Fibroblast of lung (primary cell): ENCODE results near the gene CTSD. TPM values are rescaled to one million over a fixed set of nuclear protein-coding genes. Genes with fewer than 3 reads are reported as not detected.

Experiments used
- DNase-seq, 2 donors: peaks; one replicate each; pipeline versions ENCODE4 v3.0.0 to v3.0.0-alpha.2; 2010; ENCODE audit warnings: low read depth in 2 of 2
- H2AFZ ChIP-seq: 2 replicates; pipeline ENCODE4 v1.5.1; 2012; ENCODE audit warnings: low read length, control low read depth, inconsistent platforms
- H3K27ac ChIP-seq: 2 replicates; pipeline ENCODE4 v1.5.1; 2011; ENCODE audit warnings: low read length, control low read depth; ENCODE audit not compliant: insufficient read depth
- H3K27me3 ChIP-seq: 2 replicates; pipeline ENCODE4 v1.5.1; 2011; ENCODE audit warnings: mild to moderate bottlenecking, low read length; ENCODE audit not compliant: control insufficient read depth, insufficient read depth
- H3K36me3 ChIP-seq: 2 replicates; pipeline ENCODE4 v1.5.1; 2011; ENCODE audit warnings: low read length; ENCODE audit not compliant: control insufficient read depth, insufficient read depth
- H3K4me1 ChIP-seq: 2 replicates; pipeline ENCODE4 v1.5.1; 2011; ENCODE audit warnings: low read length; ENCODE audit not compliant: control insufficient read depth, insufficient read depth; ENCODE audit errors: extremely low read depth
- H3K4me2 ChIP-seq: 2 replicates; pipeline ENCODE4 v1.5.1; 2011; ENCODE audit warnings: low read length, control low read depth; ENCODE audit not compliant: insufficient read depth; ENCODE audit errors: extremely low read depth
- H3K4me3 ChIP-seq, 4 experiments: fragments of 200-600 bp in 1 of 4; sonication (generic) in 1 of 4; replicated peaks in 1 of 4; 2 replicates each; pipeline ENCODE4 v1.5.1; 2011 to 2016; ENCODE audit warnings: low read length in 4 of 4, low read depth in 3 of 4, mild to moderate bottlenecking in 3 of 4, control low read depth in 2 of 4, inconsistent platforms in 1 of 4, mixed read lengths in 1 of 4; ENCODE audit not compliant: insufficient read depth in 1 of 4; ENCODE audit errors: control extremely low read depth in 1 of 4
- H3K79me2 ChIP-seq: 2 replicates; pipeline ENCODE4 v1.5.1; 2012; ENCODE audit warnings: mild to moderate bottlenecking, low read length, inconsistent platforms; ENCODE audit not compliant: control insufficient read depth, insufficient read depth
- H3K9ac ChIP-seq: 2 replicates; pipeline ENCODE4 v1.5.1; 2011; ENCODE audit warnings: mild to moderate bottlenecking, low read length, control low read depth; ENCODE audit not compliant: insufficient read depth
- H3K9me3 ChIP-seq: 2 replicates; pipeline ENCODE4 v1.5.1; 2012; ENCODE audit warnings: low read depth, low read length; ENCODE audit not compliant: control insufficient read depth, insufficient read depth
- H4K20me1 ChIP-seq: 2 replicates; pipeline ENCODE4 v1.5.1; 2011; ENCODE audit warnings: low read length; ENCODE audit not compliant: control insufficient read depth, insufficient read depth; ENCODE audit errors: extremely low read depth
- CTCF ChIP-seq, 2 donors: IDR thresholded peaks in 1 of 2; conservative IDR thresholded peaks in 1 of 2; 1 replicate in 1 of 2; 2 replicates in 1 of 2; pipeline ENCODE4 v1.5.1; 2011 to 2012; ENCODE audit warnings: low read length in 2 of 2, control low read depth in 1 of 2, inconsistent platforms in 1 of 2, low read depth in 1 of 2, mild to moderate bottlenecking in 1 of 2
- EZH2 ChIP-seq: IDR thresholded peaks from 2 replicates; pipeline ENCODE4 v1.5.1; 2012; ENCODE audit warnings: low read length, control low read depth, mild to moderate bottlenecking; ENCODE audit errors: missing control alignments
- polyA plus RNA-seq, 2 donors: library from polyadenylated mRNA; depleted of rRNA in 1 of 2; stranded (reverse) in 1 of 2; unstranded in 1 of 2; fragments of >200 nt; gene quantifications; 2 replicates each; pipeline ENCODE4 v1.2.1, GENCODE V29; 2011 to 2012; ENCODE audit warnings: missing spikeins in 1 of 2
- total RNA-seq: library from RNA; depleted of rRNA; stranded (reverse); fragments of >200 nt; gene quantifications from 2 replicates; pipeline ENCODE4 v1.2.1, GENCODE V29; 2014

Gene CTSD
- total and polyA plus RNA-seq, 2 donors (not counting 1 experiment from before 2014, with no cell fraction given), result 135 to 253 TPM

GRCh38 chr11:1763336-1763795 lies 361 bp downstream of the CTSD start:
- Histone ChIP-seq H3K4me2 (peak overlapping the region; percentile 96), H3K27ac (peak overlapping the region; percentile 52), H3K4me1 (peaks cover 27% of the 10 kb centered on the region), H4K20me1 (no peaks in the 10 kb centered on the region), H3K27me3 (no peaks in the 10 kb centered on the region), H3K4me3 (peak overlapping the region; percentile 69 to 92 (median 79)), H3K9me3 (no peaks in the 10 kb centered on the region), H3K9ac (peak overlapping the region; percentile 56), H3K36me3 (peaks cover 6% of the 10 kb centered on the region), H2AFZ (no peak overlapping the region), H3K79me2 (peaks cover 12% of the 10 kb centered on the region)
- no peak for DNase-seq
- no peak for TF ChIP-seq EZH2
- TF ChIP-seq CTCF (conservative IDR thresholded peaks at IDR 0.05 in 1 of 2, IDR thresholded peaks at IDR 0.05 in 1 of 2; ENCODE audit: low read depth in 1 of 2, low read length in 2 of 2), result no peak

GRCh38 chr11:1762537-1763302 lies 1.0 kb downstream of the CTSD start:
- no peaks in the 10 kb centered on the region for H3K9me3 ChIP-seq
- TF ChIP-seq EZH2, result no peak
- TF ChIP-seq CTCF (conservative IDR thresholded peaks at IDR 0.05 in 1 of 2, IDR thresholded peaks at IDR 0.05 in 1 of 2; ENCODE audit: low read depth in 1 of 2, low read length in 2 of 2), result no peak
- H3K4me1 ChIP-seq, result peaks cover 29% of the 10 kb centered on the region
- H3K9ac ChIP-seq, result peak overlapping the region; percentile 56
- H3K4me3 ChIP-seq, result peak overlapping the region; percentile 69 to 92 (median 79)
- H3K27me3 ChIP-seq, result no peaks in the 10 kb centered on the region
- peak overlapping the region; percentile 52 for H3K27ac ChIP-seq
- DNase-seq, result peak in 1 of 2 donors; percentile 26
- no peaks in the 10 kb centered on the region for H4K20me1 ChIP-seq
- H3K4me2 ChIP-seq, result peak overlapping the region; percentile 96
- no peak overlapping the region for H2AFZ ChIP-seq
- peaks cover 6% of the 10 kb centered on the region for H3K36me3 ChIP-seq
- peaks cover 12% of the 10 kb centered on the region for H3K79me2 ChIP-seq

GRCh38 chr11:1761857-1762536 lies 1.7 kb downstream of the CTSD start:
- H3K27me3 ChIP-seq, result no peaks in the 10 kb centered on the region
- peaks cover 10% of the 10 kb centered on the region for H3K36me3 ChIP-seq
- peaks cover 12% of the 10 kb centered on the region for H3K79me2 ChIP-seq
- no peak overlapping the region for H2AFZ ChIP-seq
- H3K4me3 ChIP-seq, result peak overlapping the region in 3 of 4 experiments; percentile 69 to 92 (median 75)
- H3K9ac ChIP-seq, result no peak overlapping the region
- no peaks in the 10 kb centered on the region for H4K20me1 ChIP-seq
- peaks cover 29% of the 10 kb centered on the region for H3K4me1 ChIP-seq
- no peaks in the 10 kb centered on the region for H3K9me3 ChIP-seq
- DNase-seq, result no peak
- peak overlapping the region; percentile 96 for H3K4me2 ChIP-seq
- TF ChIP-seq EZH2 (no peak), CTCF (conservative IDR thresholded peaks at IDR 0.05 in 1 of 2, IDR thresholded peaks at IDR 0.05 in 1 of 2; ENCODE audit: low read depth in 1 of 2, low read length in 2 of 2) (no peak)
- peak overlapping the region; percentile 16 for H3K27ac ChIP-seq
